HTERT RPE-1 (cell line): ENCODE measurements around the gene POLR2L.

ENCODE experiments used
- in situ Hi-C: fragments of 300-500 bp; cut with MboI; formaldehyde crosslinking; loops from 4 replicates; pipeline ENCODE4 v1.14.3; 2020; ENCODE audit warnings: low sequenced_read_pairs

POLR2L gene

GRCh38 chr11:828506-829175, 13.7 kb downstream of the POLR2L start:
- in situ Hi-C loops: no loop called here

- in situ Hi-C loops: no loop called here
Measured at GRCh38 chr11:827897-828192, 14.5 kb downstream of the POLR2L start, which contains the start of gene CRACR2B. Gene CRACR2B (plus strand): TSS chr11:827919. CDS start chr11:828608, 689 bp downstream.

- in situ Hi-C loops: no loop called here
Measured at GRCh38 chr11:827146-827896, 15.0 kb downstream of the POLR2L start.

- in situ Hi-C loops: no loop called here
Measured at GRCh38 chr11:826836-827145, 15.5 kb downstream of the POLR2L start.

GRCh38 chr11:826227-826621, 16.1 kb downstream of the POLR2L start:
- in situ Hi-C loops: no loop called here

GRCh38 chr11:825366-826226, 16.7 kb downstream of the POLR2L start:
- in situ Hi-C loops: no loop called here

GRCh38 chr11:824942-825341, 17.4 kb downstream of the POLR2L start:
- in situ Hi-C loops: no loop called here

- in situ Hi-C loops: no loop called here
Measured at GRCh38 chr11:824292-824880, 17.9 kb downstream of the POLR2L start.

- in situ Hi-C loops: no loop called here
Measured at GRCh38 chr11:823441-824291, 18.7 kb downstream of the POLR2L start.

- in situ Hi-C loops: no loop called here
Measured at GRCh38 chr11:821512-822371, 20.6 kb downstream of the POLR2L start.

GRCh38 chr11:820655-821511, 21.4 kb downstream of the POLR2L start:
- in situ Hi-C loops: no loop called here

- in situ Hi-C loops: no loop called here
Measured at GRCh38 chr11:819943-820649, 22.2 kb downstream of the POLR2L start.

- in situ Hi-C loops: no loop called here
Measured at GRCh38 chr11:819129-819931, 23.0 kb downstream of the POLR2L start.

GRCh38 chr11:818396-819128, 23.8 kb downstream of the POLR2L start, which contains the start of gene PNPLA2:
Gene PNPLA2 (plus strand): TSS chr11:818914. CDS start chr11:819719, 805 bp downstream.
- in situ Hi-C loops: no loop called here

- in situ Hi-C loops: no loop called here
Measured at GRCh38 chr11:816433-816779, 25.9 kb downstream of the POLR2L start.

GRCh38 chr11:815675-816432, 26.5 kb downstream of the POLR2L start:
- in situ Hi-C loops: no loop called here
